Measurements from ENCODE around the gene HMGXB4.

DNA sequence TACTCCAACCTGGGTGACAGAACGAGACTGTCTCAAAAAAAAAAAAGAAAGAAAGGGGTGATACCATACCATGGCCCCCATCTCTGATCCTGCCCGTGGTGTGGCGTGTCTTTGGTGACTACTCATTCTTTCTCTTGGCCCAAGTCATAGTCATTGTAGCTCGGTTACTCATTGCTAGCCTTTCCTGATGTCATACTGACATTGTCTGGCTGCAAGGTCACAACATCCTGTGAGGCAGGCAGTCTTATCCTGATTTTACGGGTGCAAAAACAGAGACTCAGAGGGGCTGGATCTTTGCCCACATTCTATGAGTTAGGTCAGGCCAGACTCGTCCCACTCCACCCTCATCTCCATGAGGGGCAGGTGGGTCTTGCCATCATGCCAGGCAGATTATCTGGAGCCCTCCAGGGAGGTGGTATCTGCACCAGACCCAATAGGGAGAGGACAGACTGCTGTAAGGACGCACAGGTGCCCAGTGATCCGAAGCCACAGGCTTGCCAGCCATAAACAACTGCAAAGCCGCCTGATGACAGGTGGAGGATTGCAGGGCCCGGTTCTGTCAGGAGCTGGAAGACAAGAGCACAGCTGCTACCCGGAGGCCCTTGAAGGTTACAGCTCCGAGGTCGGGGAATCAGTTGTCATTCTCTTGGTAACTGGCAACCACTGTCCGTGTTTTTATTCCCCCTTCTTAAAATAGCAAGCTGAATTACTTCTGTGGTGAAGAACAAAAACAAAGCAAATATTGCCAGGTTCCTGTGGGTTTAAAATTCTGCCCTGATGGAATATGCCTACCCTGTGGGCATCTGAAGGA lies 56.2 kb downstream of the HMGXB4 start:
- TF ChIP-seq, protein P1, sequence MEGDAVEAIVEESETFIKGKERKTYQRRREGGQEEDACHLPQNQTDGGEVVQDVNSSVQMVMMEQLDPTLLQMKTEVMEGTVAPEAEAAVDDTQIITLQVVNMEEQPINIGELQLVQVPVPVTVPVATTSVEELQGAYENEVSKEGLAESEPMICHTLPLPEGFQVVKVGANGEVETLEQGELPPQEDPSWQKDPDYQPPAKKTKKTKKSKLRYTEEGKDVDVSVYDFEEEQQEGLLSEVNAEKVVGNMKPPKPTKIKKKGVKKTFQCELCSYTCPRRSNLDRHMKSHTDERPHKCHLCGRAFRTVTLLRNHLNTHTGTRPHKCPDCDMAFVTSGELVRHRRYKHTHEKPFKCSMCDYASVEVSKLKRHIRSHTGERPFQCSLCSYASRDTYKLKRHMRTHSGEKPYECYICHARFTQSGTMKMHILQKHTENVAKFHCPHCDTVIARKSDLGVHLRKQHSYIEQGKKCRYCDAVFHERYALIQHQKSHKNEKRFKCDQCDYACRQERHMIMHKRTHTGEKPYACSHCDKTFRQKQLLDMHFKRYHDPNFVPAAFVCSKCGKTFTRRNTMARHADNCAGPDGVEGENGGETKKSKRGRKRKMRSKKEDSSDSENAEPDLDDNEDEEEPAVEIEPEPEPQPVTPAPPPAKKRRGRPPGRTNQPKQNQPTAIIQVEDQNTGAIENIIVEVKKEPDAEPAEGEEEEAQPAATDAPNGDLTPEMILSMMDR (IDR thresholded peaks at IDR 0.05), result no peak
- no peak for TF ChIP-seq EZH2 (IDR thresholded peaks at IDR 0.05; ENCODE audit: borderline replicate concordance, insufficient read depth, low read depth, low read length, poor library complexity, severe bottlenecking)

Measured in B cell (primary cell).